HEK293 (cell line): Measurements from ENCODE around the gene KTN1.

Experiments
- CTCF ChIP-seq: fragments of 450-650 bp; formaldehyde crosslinking; IDR thresholded peaks from 2 replicates; pipeline ENCODE4 v1.5.1; 2016; ENCODE audit warnings: missing biosample characterization, missing genetic modification characterization
- GLI2 ChIP-seq: fragments of 450-650 bp; formaldehyde crosslinking; IDR thresholded peaks from 2 replicates; pipeline ENCODE4; 2017; ENCODE audit warnings: missing biosample characterization, missing genetic modification characterization, low read depth, borderline replicate concordance
- SETDB1 ChIP-seq: IDR thresholded peaks from one replicate; pipeline ENCODE4 v1.6.1; 2017; ENCODE audit warnings: mild to moderate bottlenecking, low read length, moderate library complexity, mixed read lengths; ENCODE audit not compliant: insufficient read length
- TCF7L2 ChIP-seq: IDR thresholded peaks from 2 replicates; pipeline ENCODE4 v1.6.1; 2011; ENCODE audit warnings: low read depth, mild to moderate bottlenecking, inconsistent platforms, low read length, moderate library complexity, borderline replicate concordance
- YY1 ChIP-seq: fragments of 450-650 bp; formaldehyde crosslinking; IDR thresholded peaks from 2 replicates; pipeline ENCODE4 v1.5.1; 2018; ENCODE audit warnings: missing biosample characterization, missing genetic modification characterization
- ZNF112 ChIP-seq: fragments of 450-650 bp; formaldehyde crosslinking; IDR thresholded peaks from 2 replicates; pipeline ENCODE4 v1.5.0; 2017; ENCODE audit warnings: missing biosample characterization, missing genetic modification characterization
- ZNF239 ChIP-seq: fragments of 450-650 bp; formaldehyde crosslinking; IDR thresholded peaks from 2 replicates; pipeline ENCODE4 v1.5.1; 2016; ENCODE audit warnings: missing biosample characterization, missing genetic modification characterization
- ZNF423 ChIP-seq: fragments of 450-650 bp; formaldehyde crosslinking; IDR thresholded peaks from 2 replicates; pipeline ENCODE4 v1.5.1; 2016; ENCODE audit warnings: missing biosample characterization, missing genetic modification characterization
- ZNF600 ChIP-seq: fragments of 450-650 bp; formaldehyde crosslinking; IDR thresholded peaks from 2 replicates; pipeline ENCODE4 v1.5.1; 2016; ENCODE audit warnings: missing biosample characterization, missing genetic modification characterization
- ZNF707 ChIP-seq: fragments of 450-650 bp; formaldehyde crosslinking; IDR thresholded peaks from 2 replicates; pipeline ENCODE4 v1.5.1; 2016; ENCODE audit warnings: missing biosample characterization, missing genetic modification characterization
- ZNF776 ChIP-seq: fragments of 450-650 bp; formaldehyde crosslinking; IDR thresholded peaks from 2 replicates; pipeline ENCODE4 v1.5.0; 2017; ENCODE audit warnings: missing biosample characterization, missing genetic modification characterization, borderline replicate concordance

GRCh38 chr14:55556929-55557623 is 22.9 kb upstream of the KTN1 start:
- TF ChIP-seq ZNF423 (tag by site-specific recombination) (no peak), GLI2 (tag by site-specific recombination) (no peak), ZNF112 (tag by site-specific recombination) (no peak), CTCF (tag by site-specific recombination) (no peak), YY1 (tag by site-specific recombination) (no peak), ZNF239 (tag by site-specific recombination) (no peak), ZNF600 (tag by site-specific recombination) (no peak), SETDB1 (no peak), ZNF707 (tag by site-specific recombination) (no peak), TCF7L2 (no peak), ZNF776 (no peak)
